HepG2 (cell line): Measurements from ENCODE around the gene SLC12A9. TPM values are rescaled to one million over a fixed set of nuclear protein-coding genes. Genes with fewer than 3 reads are reported as not detected.
A peak's percentile ranks its signal among the peaks of the same experiment; 100 is the strongest.

Experiments
- BRCA1 ChIP-seq: sonication (generic); formaldehyde crosslinking; IDR thresholded peaks from 2 replicates; pipeline ENCODE4 v1.4.0; 2020; ENCODE audit warnings: missing genetic modification reagents
- BRD4 ChIP-seq: sonication (generic); formaldehyde crosslinking; IDR thresholded peaks from 2 replicates; pipeline ENCODE4 v1.4.0; 2020; ENCODE audit warnings: missing genetic modification reagents
- MLLT10 ChIP-seq: sonication (generic); formaldehyde crosslinking; IDR thresholded peaks from 2 replicates; pipeline ENCODE4 v1.4.0; 2020; ENCODE audit warnings: missing genetic modification reagents
- NFIB ChIP-seq: sonication (generic); formaldehyde crosslinking; IDR thresholded peaks from 2 replicates; pipeline ENCODE4 v1.9.0; 2021; ENCODE audit warnings: missing genetic modification reagents, mild to moderate bottlenecking, borderline replicate concordance
- NFRKB ChIP-seq: fragments of 450-650 bp; IDR thresholded peaks from 2 replicates; pipeline ENCODE4 v1.6.1; 2017
- NR2C2 ChIP-seq: sonication (generic); formaldehyde crosslinking; IDR thresholded peaks from 2 replicates; pipeline ENCODE4 v1.4.0; 2020; ENCODE audit warnings: missing genetic modification reagents, mild to moderate bottlenecking, moderate library complexity, borderline replicate concordance
- PHF5A ChIP-seq: IDR thresholded peaks from one replicate; pipeline ENCODE4 v1.6.1; 2018; ENCODE audit warnings: low read depth, missing genetic modification reagents; ENCODE audit not compliant: unreplicated experiment
- STAG1 ChIP-seq: sonication (generic); formaldehyde crosslinking; IDR thresholded peaks from 2 replicates; pipeline ENCODE4 v1.4.0; 2020; ENCODE audit warnings: missing genetic modification reagents
- TBX2 ChIP-seq: sonication (generic); formaldehyde crosslinking; IDR thresholded peaks from 2 replicates; pipeline ENCODE4 v1.5.0; 2020; ENCODE audit warnings: missing genetic modification reagents, mild to moderate bottlenecking, borderline replicate concordance
- ZNF335 ChIP-seq: sonication (generic); formaldehyde crosslinking; IDR thresholded peaks from 2 replicates; pipeline ENCODE4 v1.4.0; 2020; ENCODE audit warnings: missing genetic modification reagents
- ZNF501 ChIP-seq: sonication (generic); formaldehyde crosslinking; IDR thresholded peaks from 2 replicates; pipeline ENCODE4 v1.5.1; 2020; ENCODE audit warnings: mild to moderate bottlenecking, moderate library complexity, missing genetic modification reagents
- ZNF569 ChIP-seq: sonication (generic); formaldehyde crosslinking; IDR thresholded peaks from 2 replicates; pipeline ENCODE4 v1.5.0; 2020; ENCODE audit warnings: mild to moderate bottlenecking, missing genetic modification reagents, moderate library complexity, borderline replicate concordance
- polyA plus RNA-seq, 8 experiments: library from polyadenylated mRNA; depleted of rRNA in 3 of 8; stranded (reverse) in 7 of 8; unstranded in 1 of 8; fragments of >200 nt; fragmentation: Illumina TruSeq in 4 of 8; extraction: Trizol in 4 of 8; gene quantifications; 2 replicates each; pipeline versions ENCODE4 v1.2.1 to v1.2.3, GENCODE V29; 2011 to 2016; ENCODE audit warnings: low read depth in 4 of 8, missing spikeins in 1 of 8, mixed read lengths in 1 of 8; ENCODE audit not compliant: insufficient read depth in 1 of 8
- total RNA-seq, 5 experiments: library from RNA; depleted of rRNA; stranded (reverse); fragments of >200 nt; fragmentation: Illumina TruSeq; extraction: Trizol; gene quantifications; 2 replicates each; pipeline ENCODE4 v1.2.3, GENCODE V29; 2016; ENCODE audit warnings: low read depth in 1 of 5
- TF ChIP-seq, protein P1 (sequence below): sonication (generic); formaldehyde crosslinking; IDR thresholded peaks from 2 replicates; pipeline ENCODE4 v1.4.0; 2020; ENCODE audit warnings: missing genetic modification reagents
- TF ChIP-seq, protein P2 (sequence below): sonication (generic); formaldehyde crosslinking; IDR thresholded peaks from 2 replicates; pipeline ENCODE4 v1.5.0; 2020; ENCODE audit warnings: missing genetic modification reagents
- TF ChIP-seq, protein P3 (sequence below), 2 experiments: sonication (generic) in 1 of 2; formaldehyde crosslinking in 1 of 2; IDR thresholded peaks; 2 replicates each; pipeline versions ENCODE4 v1.4.0 to v1.6.1; 2018 to 2020; ENCODE audit warnings: missing genetic modification reagents in 2 of 2, borderline replicate concordance in 1 of 2, low read depth in 1 of 2, mild to moderate bottlenecking in 1 of 2, missing biosample characterization in 1 of 2
- TF ChIP-seq, protein P4 (sequence below): sonication (generic); formaldehyde crosslinking; IDR thresholded peaks from 2 replicates; pipeline ENCODE4 v1.8.0; 2022; ENCODE audit warnings: mild to moderate bottlenecking, missing genetic modification reagents; ENCODE audit not compliant: insufficient replicate concordance
- TF ChIP-seq, protein P5 (sequence below): sonication (generic); formaldehyde crosslinking; IDR thresholded peaks from 2 replicates; pipeline ENCODE4 v1.5.0; 2020; ENCODE audit warnings: mild to moderate bottlenecking, missing genetic modification reagents

Gene SLC12A9
- total and polyA plus RNA-seq, 2 of the 13 experiments (the other 11 are each of a cell fraction or from before 2014, with no cell fraction given), result 8.7 to 16.6 TPM

DNA sequence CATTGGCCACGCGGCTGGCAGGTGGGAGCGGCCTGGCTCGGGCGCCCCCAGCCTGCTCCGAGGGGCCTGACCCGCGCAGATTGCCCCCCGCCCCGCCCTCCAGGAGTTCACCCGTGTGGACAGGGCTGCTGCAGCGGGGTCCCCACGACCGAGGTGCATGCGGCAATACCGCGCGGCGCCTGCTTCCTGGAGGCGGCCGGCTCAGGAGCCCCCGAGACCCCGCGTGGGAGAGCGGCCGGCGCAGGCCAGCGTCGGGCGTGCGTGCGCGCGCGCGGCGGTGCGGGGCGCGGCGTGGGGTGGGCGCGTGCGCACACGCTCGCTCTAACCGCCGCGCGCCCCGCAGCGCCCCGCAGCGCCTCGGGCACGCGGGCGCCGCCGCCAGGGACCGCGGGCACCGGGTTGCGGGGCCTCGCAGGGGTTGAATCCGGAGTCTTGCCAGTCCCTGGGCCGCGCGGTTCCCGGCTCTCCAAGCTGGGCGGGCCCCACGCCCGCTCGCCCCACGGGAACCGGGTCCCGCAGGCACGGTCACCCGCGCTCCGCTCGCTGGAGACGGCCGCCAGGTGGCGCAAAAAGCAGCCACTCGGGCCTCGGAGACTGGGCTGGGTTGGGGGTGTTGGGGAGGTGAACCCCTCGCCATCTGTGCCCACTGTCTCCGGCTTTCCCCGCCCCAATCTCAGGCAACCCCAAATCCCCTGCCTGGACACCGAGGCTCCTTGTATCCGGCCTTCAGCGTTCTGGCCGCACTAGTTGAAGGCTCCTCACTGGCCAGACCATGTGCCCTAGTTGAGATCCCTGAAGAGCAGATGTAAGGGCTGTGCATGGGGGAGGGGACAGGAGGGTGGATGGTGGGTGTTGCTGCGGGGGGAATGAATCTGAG lies 44.5 kb downstream of the SLC12A9 start (continued):
- TF ChIP-seq BRCA1 (CRISPR knock-in tag) (no peak), STAG1 (CRISPR knock-in tag) (peak; percentile 34), PHF5A (CRISPR knock-in tag) (no peak), NFIB (CRISPR knock-in tag) (no peak), MLLT10 (no peak), ZNF501 (CRISPR knock-in tag) (0 out of 2 replicates have a peak, but pooled peaks have one; percentile 22), BRD4 (CRISPR knock-in tag) (no peak), NFRKB (no peak), ZNF569 (CRISPR knock-in tag) (no peak), NR2C2 (CRISPR knock-in tag) (no peak), ZNF335 (CRISPR knock-in tag) (no peak), TBX2 (CRISPR knock-in tag) (0 out of 2 replicates have a peak, but pooled peaks have one; percentile 9)
- TF ChIP-seq, protein P1, sequence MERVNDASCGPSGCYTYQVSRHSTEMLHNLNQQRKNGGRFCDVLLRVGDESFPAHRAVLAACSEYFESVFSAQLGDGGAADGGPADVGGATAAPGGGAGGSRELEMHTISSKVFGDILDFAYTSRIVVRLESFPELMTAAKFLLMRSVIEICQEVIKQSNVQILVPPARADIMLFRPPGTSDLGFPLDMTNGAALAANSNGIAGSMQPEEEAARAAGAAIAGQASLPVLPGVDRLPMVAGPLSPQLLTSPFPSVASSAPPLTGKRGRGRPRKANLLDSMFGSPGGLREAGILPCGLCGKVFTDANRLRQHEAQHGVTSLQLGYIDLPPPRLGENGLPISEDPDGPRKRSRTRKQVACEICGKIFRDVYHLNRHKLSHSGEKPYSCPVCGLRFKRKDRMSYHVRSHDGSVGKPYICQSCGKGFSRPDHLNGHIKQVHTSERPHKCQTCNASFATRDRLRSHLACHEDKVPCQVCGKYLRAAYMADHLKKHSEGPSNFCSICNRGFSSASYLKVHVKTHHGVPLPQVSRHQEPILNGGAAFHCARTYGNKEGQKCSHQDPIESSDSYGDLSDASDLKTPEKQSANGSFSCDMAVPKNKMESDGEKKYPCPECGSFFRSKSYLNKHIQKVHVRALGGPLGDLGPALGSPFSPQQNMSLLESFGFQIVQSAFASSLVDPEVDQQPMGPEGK (CRISPR knock-in tag), result peak; percentile 15; the same call in 1 of the 2 replicates
- TF ChIP-seq, protein P2, sequence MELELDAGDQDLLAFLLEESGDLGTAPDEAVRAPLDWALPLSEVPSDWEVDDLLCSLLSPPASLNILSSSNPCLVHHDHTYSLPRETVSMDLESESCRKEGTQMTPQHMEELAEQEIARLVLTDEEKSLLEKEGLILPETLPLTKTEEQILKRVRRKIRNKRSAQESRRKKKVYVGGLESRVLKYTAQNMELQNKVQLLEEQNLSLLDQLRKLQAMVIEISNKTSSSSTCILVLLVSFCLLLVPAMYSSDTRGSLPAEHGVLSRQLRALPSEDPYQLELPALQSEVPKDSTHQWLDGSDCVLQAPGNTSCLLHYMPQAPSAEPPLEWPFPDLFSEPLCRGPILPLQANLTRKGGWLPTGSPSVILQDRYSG (CRISPR knock-in tag), result no peak
- TF ChIP-seq, protein P3, sequence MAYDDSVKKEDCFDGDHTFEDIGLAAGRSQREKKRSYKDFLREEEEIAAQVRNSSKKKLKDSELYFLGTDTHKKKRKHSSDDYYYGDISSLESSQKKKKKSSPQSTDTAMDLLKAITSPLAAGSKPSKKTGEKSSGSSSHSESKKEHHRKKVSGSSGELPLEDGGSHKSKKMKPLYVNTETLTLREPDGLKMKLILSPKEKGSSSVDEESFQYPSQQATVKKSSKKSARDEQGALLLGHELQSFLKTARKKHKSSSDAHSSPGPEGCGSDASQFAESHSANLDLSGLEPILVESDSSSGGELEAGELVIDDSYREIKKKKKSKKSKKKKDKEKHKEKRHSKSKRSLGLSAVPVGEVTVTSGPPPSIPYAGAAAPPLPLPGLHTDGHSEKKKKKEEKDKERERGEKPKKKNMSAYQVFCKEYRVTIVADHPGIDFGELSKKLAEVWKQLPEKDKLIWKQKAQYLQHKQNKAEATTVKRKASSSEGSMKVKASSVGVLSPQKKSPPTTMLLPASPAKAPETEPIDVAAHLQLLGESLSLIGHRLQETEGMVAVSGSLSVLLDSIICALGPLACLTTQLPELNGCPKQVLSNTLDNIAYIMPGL (CRISPR knock-in tag; IDR thresholded peaks at IDR 0.05; ENCODE audit: borderline replicate concordance in 1 of 2, low read depth in 1 of 2), result 0 out of 4 replicates have a peak, but pooled peaks of 1 of the 2 experiments have one; percentile 16
- TF ChIP-seq, protein P4, sequence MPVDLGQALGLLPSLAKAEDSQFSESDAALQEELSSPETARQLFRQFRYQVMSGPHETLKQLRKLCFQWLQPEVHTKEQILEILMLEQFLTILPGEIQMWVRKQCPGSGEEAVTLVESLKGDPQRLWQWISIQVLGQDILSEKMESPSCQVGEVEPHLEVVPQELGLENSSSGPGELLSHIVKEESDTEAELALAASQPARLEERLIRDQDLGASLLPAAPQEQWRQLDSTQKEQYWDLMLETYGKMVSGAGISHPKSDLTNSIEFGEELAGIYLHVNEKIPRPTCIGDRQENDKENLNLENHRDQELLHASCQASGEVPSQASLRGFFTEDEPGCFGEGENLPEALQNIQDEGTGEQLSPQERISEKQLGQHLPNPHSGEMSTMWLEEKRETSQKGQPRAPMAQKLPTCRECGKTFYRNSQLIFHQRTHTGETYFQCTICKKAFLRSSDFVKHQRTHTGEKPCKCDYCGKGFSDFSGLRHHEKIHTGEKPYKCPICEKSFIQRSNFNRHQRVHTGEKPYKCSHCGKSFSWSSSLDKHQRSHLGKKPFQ (CRISPR knock-in tag), result peak; percentile 13
- TF ChIP-seq, protein P5, sequence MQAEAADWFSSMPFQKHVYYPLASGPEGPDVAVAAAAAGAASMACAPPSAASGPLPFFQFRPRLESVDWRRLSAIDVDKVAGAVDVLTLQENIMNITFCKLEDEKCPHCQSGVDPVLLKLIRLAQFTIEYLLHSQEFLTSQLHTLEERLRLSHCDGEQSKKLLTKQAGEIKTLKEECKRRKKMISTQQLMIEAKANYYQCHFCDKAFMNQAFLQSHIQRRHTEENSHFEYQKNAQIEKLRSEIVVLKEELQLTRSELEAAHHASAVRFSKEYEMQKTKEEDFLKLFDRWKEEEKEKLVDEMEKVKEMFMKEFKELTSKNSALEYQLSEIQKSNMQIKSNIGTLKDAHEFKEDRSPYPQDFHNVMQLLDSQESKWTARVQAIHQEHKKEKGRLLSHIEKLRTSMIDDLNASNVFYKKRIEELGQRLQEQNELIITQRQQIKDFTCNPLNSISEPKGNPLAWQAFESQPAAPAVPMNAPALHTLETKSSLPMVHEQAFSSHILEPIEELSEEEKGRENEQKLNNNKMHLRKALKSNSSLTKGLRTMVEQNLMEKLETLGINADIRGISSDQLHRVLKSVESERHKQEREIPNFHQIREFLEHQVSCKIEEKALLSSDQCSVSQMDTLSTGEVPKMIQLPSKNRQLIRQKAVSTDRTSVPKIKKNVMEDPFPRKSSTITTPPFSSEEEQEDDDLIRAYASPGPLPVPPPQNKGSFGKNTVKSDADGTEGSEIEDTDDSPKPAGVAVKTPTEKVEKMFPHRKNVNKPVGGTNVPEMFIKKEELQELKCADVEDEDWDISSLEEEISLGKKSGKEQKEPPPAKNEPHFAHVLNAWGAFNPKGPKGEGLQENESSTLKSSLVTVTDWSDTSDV (CRISPR knock-in tag), result 0 out of 2 replicates have a peak, but pooled peaks have one; percentile 19
